Right lobe of liver (tissue), 6 donors: ENCODE measurements around the gene USP48. TPM values are rescaled to one million over a fixed set of nuclear protein-coding genes. Genes with fewer than 3 reads are reported as not detected.
"Not testable (repeated sequence)": the region's sequence is repeated elsewhere in the genome, so short reads cannot be mapped to it uniquely, and the experiment has no call there.

ENCODE experiments used
- ATAC-seq, 4 donors: fragments of 200-7000 bp; cut with Tn5 transposase; one replicate each; pipeline ENCODE4 v1.9.1; 2020; ENCODE audit warnings: mild to moderate bottlenecking in 4 of 4, moderate library complexity in 4 of 4
- DNase-seq, 3 donors: peaks; one replicate each; pipeline ENCODE4 v3.0.0-alpha.2; 2020
- H3K27ac ChIP-seq, 3 donors: fragments of 200-600 bp; one replicate each; pipeline ENCODE4 v1.8.0; 2022
- H3K27me3 ChIP-seq, 2 donors: fragments of 200-600 bp; one replicate each; pipeline ENCODE4 v1.8.0; 2022
- H3K36me3 ChIP-seq, 4 donors: fragments of 200-600 bp; sonication (generic) in 1 of 4; one replicate each; pipeline versions ENCODE4 v1.5.1 to v1.8.0; 2017 to 2022; ENCODE audit warnings: control low read depth in 1 of 4
- H3K4me1 ChIP-seq, 4 donors: fragments of 200-600 bp; sonication (generic) in 1 of 4; one replicate each; pipeline versions ENCODE4 v1.5.1 to v1.8.0; 2017 to 2022; ENCODE audit warnings: control low read depth in 1 of 4
- H3K4me3 ChIP-seq, 3 donors: fragments of 200-600 bp; one replicate each; pipeline ENCODE4 v1.8.0; 2022
- H3K9me3 ChIP-seq, 4 donors: fragments of 200-600 bp; sonication (generic) in 1 of 4; one replicate each; pipeline versions ENCODE4 v1.5.1 to v1.8.0; 2017 to 2022; ENCODE audit warnings: control low read depth in 1 of 4
- CTCF ChIP-seq, 4 donors: fragments of 200-600 bp in 3 of 4; fragments of 450-650 bp in 1 of 4; IDR thresholded peaks; one replicate each; pipeline versions ENCODE4 v1.5.1 to v1.8.0; 2016 to 2022; ENCODE audit warnings: antibody characterized with exemption in 4 of 4, mild to moderate bottlenecking in 2 of 4
- POLR2A ChIP-seq: fragments of 450-650 bp; IDR thresholded peaks from one replicate; pipeline ENCODE4 v1.6.1; 2017; ENCODE audit warnings: antibody characterized with exemption, mild to moderate bottlenecking
- whole genome bisulfite sequencing: methylation state at CpG from one replicate; pipeline ENCODE4 v1.1.6; 2018; ENCODE audit warnings: low coverage, low lambda C conversion rate; ENCODE audit not compliant: insufficient coverage; ENCODE audit errors: missing lambda C conversion rate; 5-methylcytosine and 5-hydroxymethylcytosine counted together
- intact Hi-C, 2 donors: fragments of 100-400 bp; cut with DNase I; formaldehyde crosslinking; loops; one replicate each; pipeline versions ENCODE4 v1.11.2 to v1.14.1; 2022
- total RNA-seq, 6 experiments: library from RNA; depleted of rRNA in 2 of 6; stranded (reverse); fragments of >200 nt in 2 of 6; fragmentation: NEBNext Ultra II Directional in 3 of 6; extraction: Animal tissue kit (Norgen Biotek cat#: 25700) in 3 of 6; gene quantifications; one replicate each; pipeline versions ENCODE4 v1.1.0 to v1.2.4, GENCODE V29; 2016 to 2023
- donor health status: DM: no; HTN: yes; CAD: no.
- donor health status: DM: no; HTN: no; CAD: no.
- donor health status: DM: no; HTN: no; CAD: no.
- donor health status: DM: no; HTN: yes; CAD: no.
- donor health status: DM: no; HTN: yes; CAD: no.

The USP48 gene
- total RNA-seq, 6 experiments from 2014 or later = 21.3 to 24.5 (median 22.8) TPM

GRCh38 chr1:21782349-21782867 lies 541 bp downstream of the USP48 start:
- DNase-seq = peak in 1 of 3 donors; percentile 70
- H3K27me3 ChIP-seq = no peaks in the 10 kb centered on the region

GRCh38 chr1:21781815-21782348 lies 1.1 kb downstream of the USP48 start:
- H3K27ac ChIP-seq = peak overlapping the region; percentile 100
- no peak for TF ChIP-seq POLR2A
- TF ChIP-seq CTCF (IDR thresholded peaks at IDR 0.05) = no peak
- DNase-seq = no peak

More at GRCh38 chr1:21782349-21782867, 541 bp downstream of the USP48 start:
- intact Hi-C loops = no loop called here
- peak; percentile 17 to 36 (median 30) for ATAC-seq
- no peaks in the 10 kb centered on the region for H3K9me3 ChIP-seq
- peaks cover 0 to 27% (median 9%) of the 10 kb centered on the region in 4 donors for H3K4me1 ChIP-seq
- 0% methylated on average over 8 of the region's 37 CpGs for WGBS
- H3K27ac ChIP-seq = peak overlapping the region; percentile 100
- peak overlapping the region; percentile 85 to 100 (median 93) for H3K4me3 ChIP-seq
- H3K36me3 ChIP-seq = no peaks in the 10 kb centered on the region
- TF ChIP-seq CTCF (IDR thresholded peaks at IDR 0.05) (peak in 3 of 4 donors; percentile 20 to 22 (median 21)), POLR2A (no peak)

GRCh38 chr1:21779613-21780521 lies 3.1 kb downstream of the USP48 start:
- intact Hi-C loops = no loop called here
- no peaks in the 10 kb centered on the region for H3K9me3 ChIP-seq
- TF ChIP-seq POLR2A (no peak), CTCF (IDR thresholded peaks at IDR 0.05) (no peak)
- no peak overlapping the region for H3K4me3 ChIP-seq
- peak in 1 of 3 donors; percentile 35 for DNase-seq
- ATAC-seq = no peak
- H3K4me1 ChIP-seq = peaks cover 0 to 27% (median 11%) of the 10 kb centered on the region in 4 donors
- H3K27me3 ChIP-seq = no peaks in the 10 kb centered on the region
- WGBS = 76% methylated on average over 12 of the region's 12 CpGs
- H3K27ac ChIP-seq = no peak overlapping the region
- no peaks in the 10 kb centered on the region for H3K36me3 ChIP-seq

More at GRCh38 chr1:21781815-21782348, 1.1 kb downstream of the USP48 start:
- no peaks in the 10 kb centered on the region for H3K36me3 ChIP-seq
- H3K27me3 ChIP-seq = no peaks in the 10 kb centered on the region
- no peak for ATAC-seq
- intact Hi-C loops = no loop called here
- under 1% methylated on average over 17 of the region's 17 CpGs for WGBS
- H3K4me3 ChIP-seq = peak overlapping the region; percentile 85 to 100 (median 93)
- no peaks in the 10 kb centered on the region for H3K9me3 ChIP-seq
- peaks cover 0 to 27% (median 9%) of the 10 kb centered on the region in 4 donors for H3K4me1 ChIP-seq

- Histone ChIP-seq H3K4me1 (peaks cover 0 to 24% (median 9%) of the 10 kb centered on the region in 4 donors), H3K27me3 (no peaks in the 10 kb centered on the region), H3K36me3 (no peaks in the 10 kb centered on the region), H3K4me3 (no peak overlapping the region), H3K9me3 (no peaks in the 10 kb centered on the region), H3K27ac (no peak overlapping the region)
- TF ChIP-seq CTCF (IDR thresholded peaks at IDR 0.05) = no peak
- no peak for TF ChIP-seq POLR2A
- WGBS = no CpG with 5 or more reads among the region's 2 CpGs
- intact Hi-C loops = no loop called here
- no peak for DNase-seq
- ATAC-seq = no peak
These were observed 4.6 kb downstream of the USP48 start for GRCh38 chr1:21778405-21778727.

GRCh38 chr1:21776925-21777324 lies 6.0 kb downstream of the USP48 start:
- WGBS = 62% methylated on average over 5 of the region's 5 CpGs
- H3K9me3 ChIP-seq, H3K4me3 ChIP-seq, DNase-seq, H3K36me3 ChIP-seq, intact Hi-C loops, H3K27me3 ChIP-seq, ATAC-seq, H3K27ac ChIP-seq: not testable (repeated sequence)
- peaks cover 0 to 30% (median 9%) of the 10 kb centered on the region in 4 donors for H3K4me1 ChIP-seq
